HepG2 (cell line): ENCODE measurements around the gene GFOD1. TPM values are rescaled to one million over a fixed set of nuclear protein-coding genes. Genes with fewer than 3 reads are reported as not detected.

Source experiments
- ATAC-seq: fragments of 200-7000 bp; cut with Tn5 transposase; 3 replicates; pipeline ENCODE4 v1.9.1; 2020; ENCODE audit warnings: mild to moderate bottlenecking, moderate library complexity
- BruUV-seq: library from RNA; stranded (reverse); fragments of 400-500 nt; replicated peaks from 2 replicates; lab custom pipeline; 2021; lab: Mats Ljungman, UMichigan
- CTCF ChIA-PET: fragments of 300-600 bp; formaldehyde crosslinking; extraction: SDS; loops from one replicate; lab custom pipeline; 2021; ENCODE audit warnings: low total read pairs, inconsistent platforms, low intra/inter-chr PET ratio; lab: Yijun Ruan, JAX
- POLR2A ChIA-PET: fragments of 350-600 bp; sonication (Branson Sonifier 250); formaldehyde crosslinking; loops from one replicate; lab custom pipeline; 2020; ENCODE audit warnings: antibody characterized with exemption, inconsistent platforms; lab: Yijun Ruan, JAX
- DNase-seq: peaks from one replicate; pipeline ENCODE4 v3.0.0-alpha.2; 2015; ENCODE audit warnings: low spot score
- FAIRE-seq: peaks from 3 replicates; lab custom pipeline; 2011; peaks lifted over from hg19 to GRCh38; lab: Jason Lieb, UNC
- H2AFZ ChIP-seq: one replicate; pipeline ENCODE4 v1.6.1; 2011; ENCODE audit warnings: low read length, inconsistent platforms
- H3K27ac ChIP-seq: fragments of 300-600 bp; 3 replicates; pipeline ENCODE4 v1.8.0; 2011; ENCODE audit warnings: mixed run types, mild to moderate bottlenecking, mixed read lengths, low read length, inconsistent platforms; ENCODE audit not compliant: insufficient read depth; ENCODE audit errors: extremely low read length
- H3K27me3 ChIP-seq, 2 experiments: fragments of 200-600 bp in 1 of 2; 2 replicates in 1 of 2; 3 replicates in 1 of 2; pipeline versions ENCODE4 v1.6.0 to v1.8.0; 2011; ENCODE audit warnings: low read length in 2 of 2, mild to moderate bottlenecking in 2 of 2, moderate library complexity in 2 of 2, inconsistent platforms in 1 of 2; ENCODE audit not compliant: insufficient read depth in 2 of 2, control insufficient read depth in 1 of 2
- H3K36me3 ChIP-seq, 2 experiments: fragments of 200-600 bp in 1 of 2; replicated peaks in 1 of 2; 2 replicates in 1 of 2; 3 replicates in 1 of 2; pipeline versions ENCODE4 v1.5.1 to v1.8.0; 2011; ENCODE audit warnings: low read length in 2 of 2, inconsistent platforms in 1 of 2; ENCODE audit not compliant: insufficient read depth in 2 of 2, control insufficient read depth in 1 of 2
- H3K4me1 ChIP-seq: 2 replicates; pipeline ENCODE4 v1.5.1; 2012; ENCODE audit warnings: low read length, inconsistent platforms; ENCODE audit not compliant: insufficient read depth
- H3K4me2 ChIP-seq: 2 replicates; pipeline ENCODE4 v1.6.0; 2011; ENCODE audit warnings: low read depth, low read length, inconsistent platforms
- H3K4me3 ChIP-seq, 3 experiments: fragments of 200-600 bp in 1 of 3; sonication (generic), shearing (Covaris generic) in 1 of 3; replicated peaks in 1 of 3; 2 replicates each; pipeline ENCODE4 v1.5.1; 2011 to 2016; ENCODE audit warnings: low read length in 3 of 3, inconsistent platforms in 2 of 3, low read depth in 2 of 3, mild to moderate bottlenecking in 2 of 3, control low read depth in 1 of 3, mixed read lengths in 1 of 3; ENCODE audit not compliant: insufficient read depth in 1 of 3
- H3K79me2 ChIP-seq: one replicate; pipeline ENCODE4 v1.6.1; 2011; ENCODE audit warnings: low read length, inconsistent platforms; ENCODE audit not compliant: insufficient read depth
- H3K9ac ChIP-seq: 2 replicates; pipeline ENCODE4 v1.6.0; 2011; ENCODE audit warnings: mild to moderate bottlenecking, low read depth, low read length, inconsistent platforms; ENCODE audit not compliant: insufficient read depth
- H3K9me3 ChIP-seq: 2 replicates; pipeline ENCODE4 v1.5.1; 2012; ENCODE audit warnings: mild to moderate bottlenecking, low read length
- H4K20me1 ChIP-seq: 2 replicates; pipeline ENCODE4 v1.6.0; 2011; ENCODE audit warnings: inconsistent platforms, mild to moderate bottlenecking, low read length, moderate library complexity; ENCODE audit not compliant: insufficient read depth
- ADNP ChIP-seq: sonication (generic); formaldehyde crosslinking; IDR thresholded peaks from 2 replicates; pipeline ENCODE4 v1.4.0; 2020; ENCODE audit warnings: missing genetic modification reagents
- ASH2L ChIP-seq: fragments of 300-600, 200-600 bp; sonication (generic); IDR thresholded peaks from 2 replicates; pipeline ENCODE4 v1.7.0; 2017; ENCODE audit warnings: low read depth, mild to moderate bottlenecking, moderate library complexity, mixed read lengths, low read length; ENCODE audit not compliant: insufficient read length
- NFYB ChIP-seq: sonication (generic); formaldehyde crosslinking; IDR thresholded peaks from 2 replicates; pipeline ENCODE4 v1.4.0; 2020; ENCODE audit warnings: missing genetic modification reagents
- PLRG1 ChIP-seq: fragments of 450-650 bp; conservative IDR thresholded peaks from 2 replicates; pipeline ENCODE4 v1.6.1; 2016
- SSRP1 ChIP-seq: IDR thresholded peaks from 2 replicates; pipeline ENCODE4 v1.6.1; 2016; ENCODE audit warnings: control low read depth
- ZNF142 ChIP-seq: sonication (generic); formaldehyde crosslinking; IDR thresholded peaks from 2 replicates; pipeline ENCODE4 v1.4.0; 2020; ENCODE audit warnings: missing genetic modification reagents
- ZNF281 ChIP-seq: sonication (generic); formaldehyde crosslinking; IDR thresholded peaks from 2 replicates; pipeline ENCODE4 v1.4.0; 2020; ENCODE audit warnings: missing genetic modification reagents, borderline replicate concordance
- ZNF788 ChIP-seq: sonication (generic); formaldehyde crosslinking; IDR thresholded peaks from 2 replicates; pipeline ENCODE4 v1.5.0; 2020; ENCODE audit warnings: mild to moderate bottlenecking, missing genetic modification reagents, borderline replicate concordance
- ZNF839 ChIP-seq: sonication (generic); formaldehyde crosslinking; IDR thresholded peaks from 2 replicates; pipeline ENCODE4 v1.4.0; 2020; ENCODE audit warnings: missing genetic modification reagents, mild to moderate bottlenecking, borderline replicate concordance
- in situ Hi-C: cut with HindIII; loops from 2 replicates; pipeline ENCODE4 v1.10.0; 2017; ENCODE audit warnings: low pct_unique_long_range_greater_than_20kb; ENCODE audit not compliant: extremely low pct_ligation_motif_present
- intact Hi-C: fragments of 100-400 bp; cut with micrococcal nuclease; formaldehyde crosslinking; loops from one replicate; pipeline ENCODE4 v1.10.0; 2022; ENCODE audit not compliant: unreplicated experiment
- polyA plus RNA-seq, 8 experiments: library from polyadenylated mRNA; depleted of rRNA in 3 of 8; stranded (reverse) in 7 of 8; unstranded in 1 of 8; fragments of >200 nt; fragmentation: Illumina TruSeq in 4 of 8; extraction: Trizol in 4 of 8; gene quantifications; 2 replicates each; pipeline versions ENCODE4 v1.2.1 to v1.2.3, GENCODE V29; 2011 to 2016; ENCODE audit warnings: low read depth in 4 of 8, missing spikeins in 1 of 8, mixed read lengths in 1 of 8; ENCODE audit not compliant: insufficient read depth in 1 of 8
- total RNA-seq, 5 experiments: library from RNA; depleted of rRNA; stranded (reverse); fragments of >200 nt; fragmentation: Illumina TruSeq; extraction: Trizol; gene quantifications; 2 replicates each; pipeline ENCODE4 v1.2.3, GENCODE V29; 2016; ENCODE audit warnings: low read depth in 1 of 5

Gene GFOD1
- total and polyA plus RNA-seq, 2 of the 13 experiments (the other 11 are each of a cell fraction or from before 2014, with no cell fraction given): 1.9 to 6.4 TPM

DNA sequence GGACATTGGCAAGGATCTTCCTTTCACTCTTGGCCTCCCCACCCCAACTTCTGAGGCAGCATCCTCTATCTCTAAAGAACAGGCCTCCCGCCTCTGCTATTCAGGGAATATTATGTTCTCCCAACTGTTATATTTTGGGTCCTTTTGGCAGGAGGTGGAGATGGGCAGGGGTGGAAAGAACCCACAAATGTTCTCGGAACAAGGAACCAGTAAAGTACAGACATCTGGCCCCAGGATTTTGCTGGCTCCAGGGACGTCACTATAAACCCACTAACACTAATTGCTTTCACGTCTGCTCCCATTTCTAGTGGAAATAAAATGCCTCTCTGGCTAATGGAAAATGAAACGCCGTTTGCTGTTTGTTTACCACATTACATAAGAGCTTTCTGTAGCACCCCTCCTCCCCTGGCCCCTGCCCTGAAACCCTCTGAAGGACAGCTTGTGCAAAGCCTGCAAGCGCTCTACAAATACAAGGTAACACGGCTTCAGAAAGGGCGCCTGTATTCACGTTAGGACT lies 81.4 kb downstream of the GFOD1 start (continued):
- TF ChIP-seq ZNF281 (CRISPR knock-in tag): peak; percentile 71

GRCh38 chr6:13404892-13405254 lies 82.5 kb downstream of the GFOD1 start:
- ATAC-seq: no peak
- CTCF ChIA-PET: no interaction called here
- no peak for FAIRE-seq
- no peak overlapping the region for H3K27ac ChIP-seq
- H2AFZ ChIP-seq: no peak overlapping the region
- DNase-seq: no peak
- H3K9ac ChIP-seq: no peak overlapping the region
- TF ChIP-seq ZNF788 (no peak), ASH2L (no peak), NFYB (no peak), SSRP1 (CRISPR knock-in tag) (no peak), PLRG1 (no peak), ZNF142 (CRISPR knock-in tag) (no peak), ZNF839 (CRISPR knock-in tag) (no peak), ADNP (no peak)
- TF ChIP-seq, all 625 proteins: peak for 0
- POLR2A ChIA-PET: no interaction called here
- intact Hi-C loops: no loop called here
- H3K4me2 ChIP-seq: no peak overlapping the region
- no peaks in the 10 kb centered on the region for H3K79me2 ChIP-seq
- no peak overlapping the region for H3K4me3 ChIP-seq
- H3K36me3 ChIP-seq: no peaks in the 10 kb centered on the region
- H3K27me3 ChIP-seq: no peaks in the 10 kb centered on the region
- H3K9me3 ChIP-seq: no peaks in the 10 kb centered on the region
- H3K4me1 ChIP-seq: peaks cover 43% of the 10 kb centered on the region
- H4K20me1 ChIP-seq: no peaks in the 10 kb centered on the region
- in situ Hi-C loops: no loop called here
- no TSS peak for BruUV-seq
